HG02852 (cell line): ENCODE data around the gene VSIG2.

Experiments
- ATAC-seq: cut with Tn5 transposase; IDR thresholded peaks from one replicate; pipeline ENCODE4 v1.9.1; 2021; ENCODE audit warnings: mild to moderate bottlenecking, moderate library complexity; ENCODE audit not compliant: unreplicated experiment

Gene VSIG2

DNA sequence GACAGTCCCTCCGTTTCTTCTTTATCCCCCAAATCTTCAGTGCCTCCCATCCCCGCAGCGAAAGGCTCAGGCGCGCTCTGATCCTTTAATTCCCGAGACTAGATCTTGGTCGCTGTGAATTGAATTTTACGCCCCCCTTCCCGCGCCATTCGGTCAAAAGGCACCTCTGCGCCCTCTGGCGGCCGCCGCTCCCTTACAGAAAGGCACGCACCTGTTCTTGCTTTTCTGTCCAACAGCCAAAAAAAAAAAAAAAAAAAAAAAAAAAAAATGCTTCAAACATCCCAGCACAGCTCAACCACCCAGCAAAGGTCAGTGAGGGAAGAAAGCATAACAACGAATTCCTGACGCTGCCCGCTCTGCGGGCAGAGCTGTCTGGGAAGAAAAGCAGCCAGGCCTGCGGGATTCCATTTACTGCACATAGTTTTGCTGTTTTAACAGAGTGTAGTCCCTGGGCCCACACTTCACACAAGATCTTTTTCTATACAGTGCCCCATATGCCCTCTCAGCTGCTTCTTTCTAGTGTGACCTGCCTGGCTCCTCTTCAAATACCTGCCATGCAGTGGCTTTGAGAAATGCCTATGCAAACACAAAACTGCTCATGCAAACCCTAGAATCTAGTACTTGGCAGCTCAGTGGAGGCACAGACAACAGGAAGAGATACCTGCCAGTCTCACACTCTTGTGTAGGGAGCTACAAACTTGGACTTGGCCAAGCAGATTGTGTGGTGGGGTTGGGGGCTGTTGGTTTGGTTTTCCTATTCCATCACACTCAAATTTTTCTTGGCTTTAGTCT is 11.3 kb upstream of the VSIG2 start:
- no peak for ATAC-seq

DNA sequence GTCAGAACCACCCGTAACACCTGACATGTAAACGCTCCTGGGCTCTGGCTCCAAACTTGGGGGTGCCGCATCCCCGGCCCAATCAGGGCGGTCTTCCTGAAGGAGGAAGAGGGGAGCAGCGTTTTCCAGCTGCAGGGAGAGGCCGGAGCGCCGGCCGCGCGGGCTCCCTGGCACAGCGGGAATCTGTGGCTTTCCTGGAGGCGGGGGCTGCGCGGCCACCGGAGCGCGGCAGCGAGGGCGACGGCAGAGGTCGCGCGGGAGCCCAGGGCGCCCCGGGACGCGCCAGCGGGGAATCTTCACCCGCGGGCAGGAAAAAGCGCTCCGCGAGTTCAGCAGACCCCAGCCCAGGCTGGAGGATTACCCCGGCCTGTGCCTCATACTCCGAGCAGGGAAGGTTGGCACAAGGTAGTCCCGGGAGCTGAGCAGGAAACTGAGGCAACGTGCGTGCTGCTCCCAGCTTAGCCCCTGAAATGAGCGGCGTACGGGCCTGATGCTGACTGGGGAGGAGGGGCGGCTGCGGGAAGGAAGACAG is 10.6 kb upstream of the VSIG2 start:
- ATAC-seq: peak; percentile 3

DNA sequence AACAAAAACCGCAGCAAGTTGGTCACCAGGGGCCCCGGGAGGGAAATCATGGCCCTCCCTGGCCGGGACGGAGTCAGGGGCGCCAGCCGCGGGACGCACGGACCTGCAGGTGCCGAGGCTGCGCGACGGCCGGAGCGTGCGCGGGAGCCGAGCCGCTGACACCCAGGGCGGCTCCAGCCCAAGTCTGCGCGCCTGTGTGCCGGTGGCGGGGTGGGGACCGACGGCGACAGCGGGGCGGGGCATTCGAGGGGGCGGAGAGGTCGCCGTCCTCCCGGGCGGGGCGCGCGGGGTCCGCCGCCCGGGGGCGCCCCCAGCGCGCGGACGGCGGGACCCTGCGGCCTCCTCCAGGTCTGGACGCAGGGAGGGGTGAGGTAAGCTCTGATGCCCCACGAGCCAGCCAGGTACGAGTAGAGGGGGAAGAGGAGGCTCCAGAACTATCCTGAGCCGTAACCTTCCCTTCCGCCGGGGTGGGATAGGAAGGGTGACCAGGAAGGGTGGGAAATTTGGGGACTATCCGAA is 10.1 kb upstream of the VSIG2 start, which contains the start of gene ESAM:
Gene ESAM (minus strand): TSS at position 186 of the 519 bp plus-strand sequence. CDS start 136 bp downstream, at position 50.
- peak; percentile 51 for ATAC-seq

DNA sequence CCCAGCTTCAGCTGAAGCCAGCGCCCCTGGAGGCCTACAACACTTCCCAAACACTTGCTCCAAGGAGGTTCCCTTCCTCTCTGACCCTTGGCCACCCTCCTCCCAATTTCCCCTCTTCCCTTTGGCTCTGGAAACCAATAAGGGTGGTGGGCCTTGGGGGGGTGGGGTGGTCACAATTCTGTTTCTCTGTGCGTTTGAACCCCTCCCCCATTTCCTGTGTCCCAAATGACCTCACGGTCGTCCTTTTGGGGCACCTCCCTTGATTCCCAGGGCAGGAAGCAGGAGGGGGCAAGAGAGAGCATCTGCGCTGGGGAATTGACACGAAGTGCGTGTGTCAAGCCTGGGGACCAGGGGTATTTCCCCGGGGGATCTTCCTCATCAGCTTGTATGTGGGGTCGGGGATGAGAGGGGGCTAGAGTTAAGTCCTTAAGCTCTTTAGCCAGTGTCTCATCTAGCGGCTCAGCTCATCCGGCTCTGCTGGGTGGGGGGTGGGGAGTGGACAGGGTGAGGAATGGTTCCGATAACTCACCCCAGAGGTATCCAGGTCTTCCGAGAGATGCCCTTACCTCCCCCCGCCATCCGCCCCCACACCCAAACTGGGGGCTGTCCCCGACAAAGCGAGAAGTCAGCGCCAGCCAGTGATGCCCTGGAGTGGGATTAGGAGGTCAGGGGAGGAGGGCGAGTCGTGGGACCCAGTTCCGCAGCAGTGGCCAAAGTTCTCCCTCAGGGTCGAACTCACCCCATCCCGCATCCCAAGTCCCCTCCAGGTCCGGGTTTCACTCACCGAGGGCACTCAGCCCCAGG is 9.4 kb upstream of the VSIG2 start:
- peak; percentile 0 for ATAC-seq

DNA sequence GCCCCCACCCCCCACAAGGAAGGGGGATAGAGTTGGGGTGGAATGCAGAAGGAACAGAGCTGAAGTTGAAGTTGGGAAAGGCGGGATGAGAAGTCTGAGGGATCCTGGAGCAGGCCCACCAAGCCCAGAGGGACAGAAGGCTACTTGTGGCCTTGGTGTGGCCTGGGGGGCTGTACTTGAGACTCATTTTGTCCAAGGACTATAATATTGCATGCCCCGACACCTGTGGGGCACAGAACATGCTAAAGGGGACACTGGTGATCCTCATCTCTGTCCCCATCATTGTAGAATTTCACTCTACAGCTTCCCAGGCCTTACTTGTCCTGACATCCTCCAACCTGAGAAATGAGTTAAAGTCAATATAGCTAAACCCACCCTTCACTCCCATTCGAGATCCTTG is 8.8 kb upstream of the VSIG2 start:
- no peak for ATAC-seq

DNA sequence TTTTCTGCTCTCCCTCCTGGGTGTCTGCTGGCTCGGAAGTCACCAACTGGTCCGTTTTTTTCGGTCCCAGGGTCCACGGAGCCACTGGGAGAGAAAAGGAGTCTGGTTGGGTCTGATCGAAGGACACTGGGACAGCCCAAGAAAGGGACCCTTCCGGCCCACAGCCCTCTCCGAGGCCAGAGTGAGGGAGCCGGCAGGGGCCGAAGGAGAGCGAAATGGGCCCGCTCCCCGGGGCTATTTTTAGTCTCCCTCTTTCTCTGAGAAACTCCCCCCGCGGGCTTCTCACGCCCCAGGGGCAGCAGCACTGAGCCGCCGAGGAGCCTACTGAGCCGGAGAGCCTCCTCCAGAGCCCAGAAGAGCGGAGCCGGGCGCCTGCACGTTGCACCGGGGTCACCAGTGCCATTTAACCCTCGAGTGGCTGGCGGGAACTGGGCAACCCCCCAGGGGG is 8.2 kb upstream of the VSIG2 start:
- ATAC-seq: peak; percentile 34

DNA sequence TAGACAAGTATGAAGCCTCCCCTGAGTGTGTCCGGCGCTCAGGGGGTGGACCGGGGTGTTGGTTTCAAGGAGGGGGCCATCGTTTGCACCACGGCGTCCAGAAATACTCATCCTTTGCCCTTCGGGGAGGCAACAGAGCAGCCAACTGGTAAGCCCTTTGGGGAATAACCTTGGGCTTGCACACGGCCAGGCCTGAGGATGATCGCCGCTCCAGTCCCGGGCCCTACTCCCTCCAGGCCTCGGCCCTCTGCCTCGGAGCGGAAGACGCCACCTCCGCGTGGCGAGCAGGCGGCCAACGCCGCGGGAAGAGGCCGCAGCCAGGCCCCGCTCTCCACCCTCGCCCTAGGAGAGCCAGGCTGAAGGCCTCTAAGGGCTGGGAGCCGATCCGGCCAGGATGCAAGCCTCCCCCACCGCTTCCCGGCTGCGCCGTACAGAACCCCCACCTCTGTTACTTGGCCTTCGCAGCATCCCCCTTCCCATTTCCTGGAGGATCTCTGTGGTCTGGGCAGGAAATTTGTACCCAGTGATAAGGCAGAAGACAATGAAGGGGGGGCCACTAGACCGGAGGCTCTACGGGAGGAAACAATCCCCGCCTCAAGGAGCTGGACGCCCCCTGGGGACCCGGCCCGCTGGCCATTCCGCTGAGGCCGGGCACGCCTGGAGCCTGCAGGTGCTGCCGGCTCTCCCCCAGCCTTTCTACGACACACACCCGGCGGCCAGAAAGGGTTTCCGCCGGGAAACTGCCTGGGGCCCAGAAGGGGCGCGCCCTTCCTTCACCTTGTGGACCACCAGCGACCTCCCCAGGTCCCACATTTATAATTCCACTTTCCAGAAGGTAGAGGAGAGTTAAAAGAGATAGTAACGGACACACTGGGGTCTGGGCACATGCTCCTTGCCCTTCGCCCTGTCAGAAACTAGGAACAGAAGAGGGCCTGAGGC is 7.5 kb upstream of the VSIG2 start:
- ATAC-seq: peak; percentile 19

DNA sequence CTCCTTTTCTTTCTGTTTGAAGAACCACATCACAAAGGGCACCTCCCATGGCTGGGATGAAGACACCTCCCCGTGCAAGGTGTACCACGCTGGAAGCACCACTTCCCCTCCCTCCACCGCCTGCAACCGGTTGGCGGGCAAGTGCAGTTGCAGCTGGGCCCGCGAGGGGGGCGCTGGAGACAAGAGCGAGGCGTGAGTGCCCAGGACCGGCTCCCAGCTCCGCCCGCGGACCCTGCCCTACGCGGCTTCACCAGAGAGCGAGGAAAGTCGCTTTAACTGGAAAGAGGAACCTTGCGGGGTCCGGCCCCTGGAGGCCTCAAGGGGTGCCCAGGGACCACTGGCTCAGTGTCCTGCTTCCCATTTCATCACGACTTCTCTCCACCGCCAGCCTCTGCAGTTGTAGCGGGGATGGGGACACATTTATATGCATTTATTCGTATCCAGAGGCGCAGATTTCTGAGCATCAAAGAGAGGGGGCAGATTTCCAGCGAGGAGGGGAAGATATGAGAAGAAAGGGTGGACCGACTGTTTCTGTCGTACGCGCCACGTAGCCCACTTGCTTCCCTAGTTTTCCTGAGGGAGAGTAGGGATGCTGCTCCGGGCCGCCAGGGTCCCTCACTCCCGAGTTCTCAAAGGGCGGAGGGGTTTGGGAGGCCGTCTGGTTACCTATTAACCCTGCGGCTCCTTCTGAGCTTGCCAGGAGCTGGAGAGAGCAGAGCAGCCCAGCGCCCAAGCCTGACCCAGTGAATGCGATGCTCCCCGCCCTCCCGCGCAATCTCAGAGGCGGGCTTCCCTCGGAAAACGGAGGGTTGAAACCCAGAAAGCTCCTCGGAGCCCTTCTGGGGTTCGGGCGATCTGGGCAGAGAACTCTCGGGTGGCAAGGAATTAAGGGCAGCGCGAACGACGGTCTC is 6.6 kb upstream of the VSIG2 start:
- ATAC-seq: peak; percentile 44

DNA sequence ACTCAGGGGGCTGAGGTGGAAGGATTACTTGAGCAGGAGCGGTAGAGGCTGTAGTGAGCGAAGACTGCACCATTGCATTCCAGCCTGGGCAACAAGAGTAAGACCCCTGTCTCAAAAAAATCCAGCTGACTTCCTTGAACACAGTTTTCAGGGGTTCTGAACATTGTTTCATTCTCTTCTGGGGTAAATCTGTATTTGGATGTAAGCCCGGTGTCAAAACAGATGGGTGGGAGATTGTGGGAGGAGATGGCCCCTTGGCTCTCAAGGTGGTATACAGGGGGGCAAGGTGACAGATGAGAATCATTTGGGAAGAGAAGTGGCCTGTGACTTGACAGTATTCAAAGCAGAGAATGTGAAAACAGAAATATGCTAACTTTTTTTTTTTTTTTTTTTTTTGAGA is 5.3 kb upstream of the VSIG2 start:
- ATAC-seq: no peak

DNA sequence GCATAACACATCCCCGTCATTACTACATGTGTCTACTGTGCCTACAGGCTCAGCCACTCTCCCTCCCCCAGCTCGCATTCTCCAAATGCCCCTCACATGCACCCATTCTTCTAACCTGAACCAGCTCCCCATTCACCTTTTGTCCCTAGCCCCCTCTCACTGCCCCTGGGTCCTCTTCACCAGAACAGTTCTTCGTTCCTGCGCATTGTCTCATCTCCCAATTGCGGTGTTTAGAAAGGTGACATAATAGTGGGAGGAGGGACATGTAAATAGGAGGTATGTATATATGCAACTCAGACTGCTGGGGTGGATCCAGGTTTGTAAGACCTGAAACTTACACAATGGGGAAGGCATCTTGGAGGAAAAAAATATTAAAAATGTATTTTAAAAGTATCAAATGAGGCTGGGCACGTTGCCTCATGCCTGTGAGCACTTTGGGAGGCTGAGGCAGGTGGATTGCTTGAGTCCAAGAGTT is 4.7 kb upstream of the VSIG2 start:
- no peak for ATAC-seq

DNA sequence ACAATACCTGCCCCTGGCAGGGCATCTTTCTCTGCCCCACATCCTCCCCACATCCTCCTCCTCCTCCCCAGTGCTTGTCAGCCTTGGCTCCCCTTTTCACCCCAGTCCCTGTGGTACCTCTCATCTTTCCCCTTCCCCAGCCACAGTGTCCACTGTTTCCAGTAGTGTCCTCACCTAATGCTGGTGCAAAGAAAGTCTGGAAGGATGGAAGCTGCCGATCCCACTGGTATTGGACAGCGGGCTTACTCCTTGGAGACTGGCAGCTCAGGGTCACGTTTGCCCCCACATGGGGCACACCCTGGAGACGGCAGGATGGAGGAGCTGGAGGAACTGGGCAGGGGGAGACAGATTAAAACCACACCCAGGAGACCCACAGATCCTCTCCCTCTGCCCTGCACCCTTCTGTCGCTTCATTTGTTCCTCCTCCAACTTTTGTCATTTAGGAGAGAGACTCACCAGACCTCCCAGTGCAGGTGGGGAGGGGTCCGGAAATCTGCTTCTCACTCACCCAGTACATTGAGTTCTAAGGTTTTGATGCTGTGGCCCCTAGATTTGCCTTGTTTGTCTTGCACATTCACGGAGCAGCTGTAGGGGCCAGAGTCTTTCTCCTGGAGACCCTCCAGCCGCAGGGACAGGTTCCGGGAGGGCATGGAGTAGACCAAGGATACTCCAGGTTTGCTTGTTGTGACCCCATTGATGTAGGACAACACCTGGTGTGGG is 4.1 kb upstream of the VSIG2 start:
- ATAC-seq: no peak

DNA sequence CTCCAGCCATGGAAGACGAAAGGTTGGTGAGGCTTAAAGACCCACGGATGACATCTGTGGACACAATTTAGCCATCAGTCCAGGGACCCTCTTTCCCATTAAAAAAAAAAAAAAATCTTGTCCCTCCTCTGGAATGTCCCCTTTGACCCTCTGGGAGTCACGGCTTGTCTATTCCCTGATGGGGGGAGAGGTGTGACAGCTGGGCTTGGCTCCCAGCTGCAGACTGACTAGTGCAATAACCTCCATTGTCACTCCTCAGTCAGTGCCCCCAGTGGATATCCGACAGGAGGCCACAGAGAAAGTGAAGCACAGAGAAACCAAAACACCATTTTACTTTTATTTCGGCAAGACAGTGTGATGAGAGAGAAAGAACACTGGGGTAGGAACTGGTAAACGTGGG is 2.7 kb upstream of the VSIG2 start:
- ATAC-seq: no peak

DNA sequence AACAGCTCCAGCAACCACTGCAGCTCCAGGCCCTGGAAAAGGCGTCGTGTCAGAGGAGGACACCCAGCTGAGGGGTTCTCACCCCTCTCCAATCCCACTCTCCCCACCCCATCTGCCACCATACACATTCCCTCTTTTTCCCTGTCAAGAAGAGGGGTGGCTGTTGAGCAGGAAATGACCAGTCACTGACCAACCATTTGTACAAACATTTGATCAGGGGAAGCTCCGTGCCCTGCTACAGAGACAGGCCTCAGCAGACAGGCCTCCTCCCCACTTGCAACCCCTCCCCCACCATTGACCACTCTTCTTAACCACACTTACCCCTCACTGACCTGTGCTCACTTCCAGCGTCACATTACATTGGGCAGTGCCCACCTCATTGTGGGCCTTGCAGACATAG is 2.3 kb upstream of the VSIG2 start:
- no peak for ATAC-seq

DNA sequence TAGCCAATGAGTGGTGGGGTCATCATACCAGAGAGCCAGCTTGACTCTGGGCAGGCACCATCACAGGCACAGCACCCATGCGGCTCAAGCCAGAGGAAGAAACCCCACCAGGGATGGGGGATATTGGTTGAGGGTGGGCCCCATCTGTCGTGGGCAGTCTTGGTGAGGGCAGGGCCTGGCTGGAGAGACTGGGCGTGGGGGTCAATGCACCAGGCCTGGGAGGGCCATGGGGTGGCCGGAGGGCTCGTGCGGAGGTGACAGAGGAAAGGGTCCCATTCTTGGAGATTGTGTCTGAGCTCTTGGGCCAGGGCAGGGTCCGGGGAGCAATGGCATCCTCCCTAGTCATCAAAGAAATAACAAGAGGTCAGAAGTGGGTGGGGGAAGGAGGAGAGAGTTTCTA is 1.6 kb upstream of the VSIG2 start:
- ATAC-seq: no peak

DNA sequence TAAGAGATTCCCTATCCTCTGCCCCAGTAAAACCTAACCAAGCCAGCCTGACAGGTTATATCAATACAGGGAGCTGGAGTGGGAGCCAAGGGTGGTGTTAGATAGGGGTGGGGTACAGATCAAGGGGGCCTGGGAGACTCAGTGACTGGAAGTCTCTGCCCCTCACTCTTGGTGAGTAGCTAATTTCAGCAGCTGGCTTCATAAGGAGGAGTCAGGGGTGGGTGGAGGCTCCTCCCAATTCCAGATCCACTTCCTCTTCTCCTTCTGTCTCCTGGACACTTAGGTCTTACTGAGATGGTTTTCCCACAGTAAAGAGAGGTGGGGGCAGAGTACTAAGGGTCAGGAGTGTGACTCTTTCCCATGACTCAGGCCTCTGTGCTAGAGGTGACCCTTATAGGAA is 1.1 kb upstream of the VSIG2 start:
- no peak for ATAC-seq

DNA sequence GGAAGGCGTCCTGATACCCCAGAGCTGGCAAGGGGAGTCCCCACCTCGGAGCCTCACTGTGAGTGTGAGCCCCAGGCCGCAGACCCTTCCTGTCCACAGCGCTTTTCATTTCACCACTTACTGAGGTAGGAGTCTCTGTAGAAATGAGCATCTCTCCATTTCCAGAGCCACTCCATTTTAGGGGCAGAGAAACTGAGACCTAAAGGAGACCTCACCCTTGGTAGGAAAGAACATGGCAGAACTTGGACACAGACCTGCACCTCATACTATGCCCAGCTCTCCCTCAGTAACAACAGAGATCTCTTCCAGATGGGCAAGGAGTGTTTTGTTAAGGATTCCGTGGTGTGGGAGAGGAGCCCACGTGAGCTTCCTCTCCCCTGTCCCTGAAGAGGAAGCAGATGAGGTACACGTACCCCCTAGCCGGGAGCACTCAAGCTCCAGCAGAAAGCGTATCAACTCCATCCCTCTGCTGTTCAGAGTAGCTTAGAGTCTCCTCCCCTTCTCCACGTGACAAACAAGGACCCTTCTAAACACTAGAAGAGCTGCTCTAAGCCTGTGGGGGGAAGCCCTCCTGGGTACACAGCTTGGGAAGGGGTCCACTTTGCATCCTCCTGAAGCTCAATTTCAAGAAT is 532 bp upstream of the VSIG2 start:
- no peak for ATAC-seq

DNA sequence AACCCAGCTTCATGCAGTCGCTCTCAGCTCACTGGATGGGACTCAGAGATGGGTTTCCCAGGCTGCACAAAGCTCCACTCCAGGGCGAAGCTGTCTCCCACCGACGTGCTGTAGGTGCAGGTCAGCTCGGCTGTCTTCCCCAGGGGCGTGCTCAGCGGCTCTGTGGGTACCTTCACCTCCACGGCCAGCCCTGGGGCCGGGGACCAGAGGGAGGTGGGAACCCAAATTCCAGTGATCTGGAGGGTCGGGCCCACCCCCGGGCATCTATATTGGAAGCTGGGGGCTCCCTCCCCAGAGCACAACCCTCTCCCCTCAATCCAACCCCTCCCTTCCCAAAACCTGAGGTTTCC is 689 bp downstream of the VSIG2 start:
- no peak for ATAC-seq

DNA sequence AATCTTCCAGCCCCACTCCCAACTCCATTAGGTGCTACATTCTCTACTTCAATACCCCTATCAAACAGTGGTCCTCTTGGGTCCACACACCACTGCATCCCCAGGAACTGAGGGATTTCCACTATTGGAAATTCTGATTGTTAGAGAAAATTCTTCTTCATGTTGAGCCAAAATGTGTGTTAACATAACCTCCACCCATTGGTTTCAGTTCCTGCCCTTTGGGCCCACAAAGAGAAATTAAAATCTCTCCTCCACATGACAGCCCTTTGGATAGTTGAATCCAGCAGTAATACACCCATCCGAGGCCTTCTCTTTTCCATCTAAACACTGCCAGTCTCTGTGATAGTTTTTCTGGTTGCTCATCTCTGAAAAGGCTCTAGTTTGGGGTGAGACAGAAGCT is 2.1 kb downstream of the VSIG2 start:
- no peak for ATAC-seq
